ENCODE measurements around the gene GUCY1A2.
A peak's percentile ranks its signal among the peaks of the same experiment; 100 is the strongest.
"Not testable (repeated sequence)": the region's sequence is repeated elsewhere in the genome, so short reads cannot be mapped to it uniquely, and the experiment has no call there.

GUCY1A2 gene

DNA sequence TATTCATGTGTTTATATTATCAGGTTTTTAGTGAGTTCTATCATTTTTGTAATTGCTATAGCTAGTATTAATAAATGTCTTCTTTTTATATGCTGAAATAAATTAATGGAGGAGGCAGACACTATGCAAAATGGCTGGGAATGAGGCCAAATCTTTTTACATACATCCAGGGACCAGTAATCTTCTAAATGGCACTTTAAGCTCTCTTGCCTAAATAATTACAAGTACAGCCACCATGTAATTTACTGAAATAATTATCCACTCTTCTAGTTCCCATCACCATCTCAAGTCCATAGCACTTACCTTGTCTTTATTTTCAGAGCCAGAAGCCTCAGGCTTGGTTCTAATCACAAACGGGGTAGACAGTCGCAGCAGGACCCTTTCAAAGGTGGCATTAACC, 79.1 kb downstream of the GUCY1A2 start:
- FAIRE-seq: no peak

DNA sequence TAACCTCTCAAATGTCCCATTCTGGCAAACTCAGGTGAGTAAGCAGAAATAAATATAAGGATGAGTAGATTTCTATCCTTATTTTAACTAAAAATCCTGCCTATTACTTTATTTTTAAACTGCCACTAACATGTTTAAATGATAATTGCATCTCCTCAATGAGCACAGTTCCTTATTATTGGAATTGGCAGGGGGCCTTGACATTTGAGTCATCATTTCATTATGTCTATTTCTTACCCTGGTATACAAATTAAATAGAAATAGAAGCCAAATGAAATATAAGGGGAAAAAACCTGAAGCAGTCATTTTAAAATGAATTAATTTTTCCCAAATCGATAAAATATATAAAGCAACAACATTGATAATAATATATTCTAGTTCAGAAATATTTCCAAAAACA, 81.2 kb downstream of the GUCY1A2 start:
- no peak for FAIRE-seq

DNA sequence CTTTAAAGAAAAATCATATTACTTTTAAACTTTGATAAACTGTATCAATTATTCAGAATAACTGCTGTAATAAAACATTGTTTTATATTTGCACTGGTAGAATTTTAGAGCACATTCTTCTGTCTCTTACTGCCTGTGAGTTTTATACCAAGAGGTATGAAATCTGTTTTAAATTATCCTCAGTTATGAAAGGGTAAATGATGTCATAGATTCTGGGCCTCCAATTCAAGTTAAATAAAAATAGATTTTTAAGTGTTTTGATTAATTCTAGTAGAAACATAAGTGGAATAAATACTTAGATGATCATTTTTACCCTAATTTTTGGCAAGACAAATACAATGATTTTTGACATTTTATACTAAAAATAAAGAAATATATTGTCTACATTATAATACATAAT, 93.0 kb downstream of the GUCY1A2 start:
- FAIRE-seq: no peak

DNA sequence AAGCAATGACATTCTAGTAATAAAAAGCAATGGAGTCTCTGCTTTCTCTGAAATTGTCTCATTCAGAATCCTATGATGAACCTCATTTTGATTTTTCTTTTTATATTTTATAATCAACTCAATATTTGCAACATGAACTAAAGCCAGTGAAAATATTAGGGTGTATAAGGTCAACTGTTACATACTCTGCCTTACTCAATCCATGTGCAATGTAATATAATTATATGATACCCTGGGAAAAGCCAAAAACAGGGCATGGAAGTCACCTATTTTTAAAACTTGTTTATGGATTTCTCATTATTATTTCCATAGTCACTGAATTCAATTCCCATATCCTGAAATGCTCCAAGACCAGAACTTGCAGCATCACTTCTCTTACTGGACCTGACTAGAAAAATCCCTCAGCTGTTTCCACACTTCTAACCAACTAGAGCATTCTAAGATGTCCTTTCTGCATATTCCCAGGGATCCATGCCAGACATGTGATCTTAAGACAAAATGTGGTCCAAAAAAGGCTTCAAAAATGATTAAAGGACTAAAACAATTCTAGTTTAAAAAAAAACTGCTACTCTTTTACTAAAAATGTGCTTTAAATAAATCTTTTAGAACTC, 97.3 kb downstream of the GUCY1A2 start:
- FAIRE-seq: no peak

DNA sequence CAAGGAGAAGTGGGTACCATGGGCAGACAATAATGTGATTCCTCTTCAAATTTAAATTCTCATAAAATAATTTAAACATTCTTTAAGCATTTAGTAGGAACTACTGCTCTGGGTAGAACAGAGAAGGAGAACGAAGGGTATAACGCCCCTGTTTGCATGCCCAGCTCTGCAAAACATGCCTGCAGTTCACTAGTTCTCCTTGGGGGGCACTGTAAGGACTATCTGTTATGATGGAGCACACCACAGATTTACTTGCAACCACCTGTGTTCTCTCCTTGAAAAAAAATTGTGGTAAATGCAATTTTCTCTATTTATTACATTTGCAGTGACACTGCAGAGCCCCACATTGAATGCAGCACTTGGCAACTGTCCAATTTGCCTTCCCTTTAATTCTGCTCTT, 100.3 kb downstream of the GUCY1A2 start:
- FAIRE-seq: no peak

DNA sequence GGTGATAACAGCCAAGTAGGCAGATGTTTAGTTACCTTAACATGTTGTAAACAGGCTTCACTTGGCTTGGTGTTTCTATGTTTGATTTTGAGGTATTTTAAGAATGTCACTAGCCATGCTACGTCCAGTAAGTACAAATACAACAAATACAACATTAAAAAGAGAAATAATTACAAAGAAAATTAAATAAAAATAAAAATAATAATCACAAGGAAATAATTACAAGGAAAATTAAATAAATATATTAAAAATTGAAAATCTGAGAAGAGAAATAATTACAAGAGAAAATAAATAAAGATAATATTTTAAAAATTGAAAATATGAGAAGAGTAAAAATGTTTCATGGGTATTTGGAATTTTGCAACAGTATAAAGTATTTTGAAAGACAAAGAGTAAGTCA, 103.9 kb downstream of the GUCY1A2 start:
- peak; percentile 77 for FAIRE-seq

DNA sequence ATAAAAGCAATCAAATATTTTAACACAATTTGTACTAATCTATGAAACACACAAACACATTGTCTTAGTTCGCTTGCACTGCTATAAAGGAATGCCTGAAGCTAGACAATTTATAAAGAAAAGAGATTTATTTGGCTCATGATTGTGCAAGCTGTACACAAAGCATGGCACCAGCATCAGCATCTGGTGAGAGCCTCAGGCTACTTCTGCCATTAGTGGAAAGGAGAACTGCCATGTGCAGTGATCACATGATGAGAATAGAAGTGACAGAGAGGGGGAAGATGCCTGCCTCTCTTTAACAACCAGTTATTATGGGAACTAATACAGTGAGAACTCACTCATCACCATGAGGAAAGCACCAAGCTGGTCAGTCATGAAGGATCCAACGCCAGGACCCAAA, 105.1 kb downstream of the GUCY1A2 start:
- no peak for FAIRE-seq

DNA sequence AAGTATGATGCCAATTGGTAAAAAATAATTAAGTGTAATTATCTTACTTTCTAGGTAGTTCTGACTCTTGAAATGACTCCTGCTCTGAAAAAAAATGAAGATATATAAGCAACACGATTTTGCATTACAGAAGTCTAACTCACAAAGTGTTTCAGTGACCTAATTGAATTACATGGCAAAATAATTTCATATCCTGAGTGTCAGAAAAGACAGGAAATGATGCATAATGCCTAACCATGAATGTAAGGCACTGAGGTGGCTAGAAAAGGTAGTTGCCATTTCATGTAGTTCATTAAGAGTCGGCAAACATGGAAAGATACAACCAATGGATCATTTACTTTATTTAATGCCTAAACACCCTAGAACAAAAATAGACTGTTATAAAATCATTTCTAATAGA, 113.5 kb downstream of the GUCY1A2 start:
- no peak for FAIRE-seq

DNA sequence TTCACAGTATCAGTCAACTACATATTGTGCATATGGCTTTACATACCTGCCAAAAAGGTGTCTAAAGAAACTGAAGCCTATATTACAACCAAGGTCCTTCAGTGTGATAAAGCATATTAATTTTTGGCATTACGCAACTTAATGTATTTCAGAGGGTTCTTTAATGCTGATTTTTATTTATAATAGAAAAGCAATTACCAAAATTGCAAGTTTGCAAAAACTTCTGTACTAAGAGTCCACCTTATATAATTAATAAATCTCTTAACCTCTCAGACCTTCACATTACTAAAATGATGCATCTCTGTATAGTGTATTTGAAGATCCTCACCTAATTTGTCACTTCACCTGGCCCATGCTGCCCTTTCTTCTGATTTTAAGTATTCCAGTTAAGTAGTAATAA, 128.6 kb downstream of the GUCY1A2 start:
- FAIRE-seq: no peak

DNA sequence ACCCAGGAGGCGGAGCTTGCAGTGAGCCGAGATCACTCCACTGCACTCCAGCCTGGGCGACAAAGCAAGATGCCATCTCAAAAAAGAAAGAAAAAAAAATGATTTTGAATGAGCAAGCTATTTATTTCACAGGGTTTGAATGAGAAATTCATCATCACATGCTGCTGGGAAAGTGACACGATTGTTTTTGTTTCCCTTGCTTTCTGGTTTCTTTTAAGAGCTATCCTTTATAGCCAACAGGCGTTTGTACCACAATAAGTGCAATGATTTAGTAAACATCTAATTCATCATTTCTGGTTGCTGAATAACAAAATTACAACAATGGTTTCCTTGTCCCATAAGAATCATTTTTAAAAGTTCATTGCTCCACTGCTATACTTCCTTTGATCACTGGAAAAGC, 129.9 kb downstream of the GUCY1A2 start:
- FAIRE-seq: peak; percentile 70

DNA sequence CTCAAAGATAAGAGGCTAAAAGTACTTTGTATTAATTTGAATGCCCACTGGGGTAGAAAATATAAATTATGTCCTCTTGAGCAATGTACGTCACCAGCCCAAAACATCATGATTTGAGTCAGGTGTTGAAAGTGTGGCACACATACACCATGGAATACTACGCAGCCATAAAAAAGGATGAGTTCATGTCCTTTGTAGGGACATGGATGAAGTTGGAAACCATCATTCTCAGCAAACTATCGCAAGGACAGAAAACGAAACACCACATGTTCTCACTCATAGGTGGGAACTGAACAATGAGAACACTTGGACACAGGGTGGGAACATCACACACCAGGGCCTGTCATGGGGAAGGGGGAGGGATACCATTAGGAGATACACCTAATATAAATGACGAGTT, 134.6 kb downstream of the GUCY1A2 start:
- FAIRE-seq: not testable (repeated sequence)

DNA sequence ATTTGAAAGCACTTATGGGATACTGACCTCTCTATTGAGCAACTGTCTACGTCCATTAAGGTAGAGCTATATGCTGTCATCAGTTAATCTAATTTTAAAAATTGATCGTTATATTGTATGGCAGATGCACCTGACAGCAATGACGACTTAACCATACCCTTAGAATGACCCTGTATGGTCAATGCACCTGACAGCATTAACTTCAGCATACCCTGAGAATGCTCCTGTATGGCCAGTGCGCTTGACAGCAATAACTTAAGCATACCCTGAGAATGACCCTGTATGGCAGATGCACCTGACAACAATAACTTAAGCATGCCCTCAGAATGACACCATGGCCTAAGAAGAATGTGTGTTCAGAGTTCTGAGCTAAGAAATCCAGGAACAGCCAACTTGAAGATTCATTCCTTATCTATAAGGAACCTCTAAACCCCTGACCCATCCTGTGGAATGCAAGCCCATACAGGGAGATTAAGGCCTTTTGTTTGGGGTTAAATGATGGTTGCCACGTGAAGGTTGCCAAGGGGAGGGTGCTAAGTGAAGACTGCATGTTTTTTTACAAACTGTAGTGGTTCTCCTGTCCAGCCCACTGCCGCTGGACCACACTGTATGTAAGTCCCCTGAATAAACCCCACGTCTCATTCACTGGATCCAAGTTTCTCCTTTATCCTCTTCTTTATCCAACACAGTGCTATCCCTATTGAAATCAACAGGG, 138.3 kb downstream of the GUCY1A2 start:
- FAIRE-seq: no peak

DNA sequence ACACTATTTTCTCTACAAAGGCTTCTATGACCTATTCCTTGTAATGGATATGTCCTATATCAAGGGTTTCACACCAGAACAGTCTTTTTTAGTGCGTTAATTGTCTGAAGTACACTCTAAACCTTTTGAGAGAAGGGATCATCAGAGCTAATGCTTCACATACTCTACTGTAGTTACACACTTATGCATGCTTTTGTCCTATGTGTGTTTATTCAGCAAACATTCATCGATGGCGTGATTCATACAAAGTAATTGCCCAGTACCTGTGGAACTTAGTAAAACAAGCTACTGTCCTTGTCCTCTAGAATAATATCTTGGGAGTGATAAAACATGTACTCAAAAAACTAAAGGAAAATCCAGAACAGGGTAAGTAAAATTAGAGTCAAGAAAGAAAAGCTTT, 139.2 kb downstream of the GUCY1A2 start:
- FAIRE-seq: no peak

DNA sequence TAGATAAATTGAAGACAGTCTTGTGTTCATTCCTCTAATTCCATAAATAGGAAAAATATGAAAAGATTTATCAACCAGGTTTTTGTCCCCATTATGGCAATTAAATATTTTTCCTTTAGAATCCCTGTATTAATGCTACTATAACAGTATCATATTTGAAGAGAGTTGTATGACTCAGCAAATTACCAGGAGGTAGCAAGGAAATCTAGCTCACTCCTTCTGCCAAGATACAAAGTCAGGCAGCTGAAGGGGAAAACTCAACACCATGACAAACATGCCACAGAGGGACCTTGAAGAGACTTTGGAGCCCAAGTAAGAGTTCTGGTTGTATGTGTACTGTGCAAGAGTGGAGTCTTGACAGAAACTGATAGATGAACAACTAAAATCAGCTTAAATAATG, 143.3 kb downstream of the GUCY1A2 start:
- FAIRE-seq: no peak

DNA sequence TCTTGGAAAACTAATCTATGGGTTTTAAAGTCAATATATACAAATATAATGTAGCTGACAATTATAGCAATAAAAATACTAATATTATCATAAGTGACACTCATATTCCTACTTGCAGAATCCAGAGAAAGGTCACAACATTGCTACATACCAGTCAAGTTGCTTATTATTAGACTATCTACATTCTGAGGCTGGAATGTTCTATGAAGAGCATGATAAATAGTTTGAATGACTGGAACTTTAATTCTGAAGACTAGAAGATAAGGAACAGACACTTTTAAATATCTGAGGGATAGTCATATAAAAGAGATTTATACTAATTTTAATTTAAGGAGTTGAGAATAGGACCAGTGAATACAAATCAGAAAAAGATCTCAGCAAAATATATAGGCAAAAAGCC, 146.0 kb downstream of the GUCY1A2 start:
- no peak for FAIRE-seq

DNA sequence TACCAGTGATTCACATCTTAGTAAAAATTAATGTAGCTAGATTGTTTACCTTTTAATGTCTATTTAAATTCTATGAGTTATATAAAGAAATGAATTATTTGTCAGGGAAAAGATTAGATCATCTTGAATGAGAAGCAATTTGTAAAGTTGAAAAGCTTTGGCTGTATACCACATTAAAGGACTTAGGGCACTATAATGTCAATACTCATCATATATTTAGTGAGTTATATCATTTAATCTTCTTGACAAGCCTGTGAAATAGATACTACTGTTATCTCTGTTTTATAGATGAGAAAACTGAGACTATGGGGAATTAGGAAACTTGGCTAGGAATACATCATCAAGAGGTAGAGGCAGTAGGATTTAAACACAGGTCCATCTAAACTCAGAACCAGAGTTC, 160.1 kb downstream of the GUCY1A2 start:
- no peak for FAIRE-seq

DNA sequence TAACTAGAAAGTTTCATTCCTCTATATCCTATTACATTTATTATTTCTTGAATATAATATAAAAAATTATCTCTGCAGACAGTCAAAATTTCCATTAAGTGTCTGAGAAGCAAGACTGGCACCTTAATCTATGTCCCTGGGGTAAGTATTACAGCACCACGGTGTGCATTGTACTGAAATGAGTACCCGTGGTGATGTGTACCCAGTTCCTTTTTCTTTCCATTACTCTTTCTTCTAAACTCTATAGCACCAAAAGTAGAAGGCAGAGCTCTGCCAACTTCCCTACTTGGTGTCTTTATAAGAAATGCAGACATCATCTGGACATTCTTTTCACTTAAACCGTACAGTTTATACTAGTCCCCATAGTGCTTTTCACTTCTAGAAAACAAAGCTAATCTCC, 161.7 kb downstream of the GUCY1A2 start:
- no peak for FAIRE-seq

DNA sequence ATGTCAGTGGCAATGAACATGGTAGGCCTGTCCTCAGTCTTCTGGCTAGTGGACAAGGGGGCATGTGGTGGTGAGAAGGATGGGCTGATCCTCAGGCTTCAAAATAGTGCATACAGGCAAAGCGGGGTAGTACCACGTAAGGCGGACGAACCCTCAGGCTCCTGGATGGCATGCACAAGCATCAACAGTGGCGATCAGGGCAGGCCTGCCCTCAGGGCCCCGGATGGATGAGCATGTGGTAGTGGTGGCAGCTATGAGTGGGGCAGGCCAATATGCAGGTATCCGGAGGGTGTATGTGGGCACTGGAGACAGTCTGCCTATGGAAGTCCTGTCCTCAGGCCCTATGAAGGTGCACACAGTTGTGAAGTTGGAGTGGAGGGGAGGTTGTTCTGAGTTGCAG, 163.8 kb downstream of the GUCY1A2 start:
- FAIRE-seq: no peak

DNA sequence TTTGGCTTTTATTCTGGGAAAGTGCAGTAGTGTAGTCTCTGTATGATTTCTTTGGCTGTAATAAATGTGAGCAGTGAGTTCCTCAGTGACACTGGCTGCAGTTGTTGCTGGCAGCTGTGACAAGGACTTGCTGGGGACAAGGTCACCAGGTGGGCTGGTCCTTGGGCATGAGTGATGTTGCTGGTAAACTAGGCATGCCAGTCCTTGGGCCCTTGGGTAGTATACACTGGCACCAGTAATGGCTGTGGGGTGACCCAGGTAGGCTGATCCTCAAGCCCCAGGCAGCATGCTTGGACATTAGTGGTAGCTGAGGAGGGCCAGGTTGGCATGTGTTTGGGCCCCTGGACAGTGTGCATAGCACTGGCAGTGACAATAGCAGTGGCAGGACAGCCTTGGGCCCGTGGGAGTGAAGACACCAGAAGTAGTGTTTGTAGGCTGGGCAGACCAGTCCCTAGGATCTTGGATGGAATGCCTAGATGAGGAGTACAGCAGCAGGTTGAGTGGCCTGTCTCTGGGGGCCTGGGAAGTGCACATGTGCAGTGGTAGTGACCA, 164.3 kb downstream of the GUCY1A2 start:
- FAIRE-seq: no peak

DNA sequence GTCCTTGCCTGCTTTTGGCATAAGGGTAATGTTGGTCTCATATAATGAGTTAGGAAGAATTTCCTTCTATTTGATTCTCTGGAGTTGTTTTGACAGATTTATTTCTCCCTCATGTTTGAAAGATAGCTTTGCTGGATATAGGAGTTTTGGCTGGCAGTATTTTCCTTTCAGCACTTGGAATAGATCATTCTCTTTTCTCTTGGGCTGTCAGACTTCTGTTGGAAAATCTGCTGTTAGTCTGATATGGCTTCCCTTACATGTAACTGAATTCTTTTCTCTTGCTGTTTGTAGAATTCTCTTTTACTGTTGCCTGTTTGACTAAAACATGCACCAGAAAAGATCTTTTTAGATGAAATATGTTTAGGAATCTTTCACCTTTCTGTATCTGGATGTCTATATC, 165.5 kb downstream of the GUCY1A2 start:
- FAIRE-seq: no peak

DNA sequence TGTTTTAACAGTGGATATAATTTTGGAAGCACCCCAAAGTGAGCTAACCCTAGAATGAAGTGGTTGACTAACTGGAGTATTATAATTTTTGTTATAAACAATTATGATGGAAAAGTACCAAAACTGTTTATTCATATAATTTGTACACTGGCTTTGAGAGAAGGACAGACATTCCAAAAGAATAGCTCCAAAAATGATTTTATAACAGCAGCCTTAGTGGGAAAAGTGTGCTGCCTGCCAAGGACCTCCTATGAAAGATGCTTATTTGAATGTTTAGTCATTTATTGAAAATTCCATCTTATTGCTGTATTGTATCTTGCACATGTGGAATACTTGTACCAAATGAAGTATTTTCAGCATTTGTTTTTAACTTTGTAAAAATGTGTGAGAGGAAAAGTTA, 169.8 kb downstream of the GUCY1A2 start:
- no peak for FAIRE-seq

DNA sequence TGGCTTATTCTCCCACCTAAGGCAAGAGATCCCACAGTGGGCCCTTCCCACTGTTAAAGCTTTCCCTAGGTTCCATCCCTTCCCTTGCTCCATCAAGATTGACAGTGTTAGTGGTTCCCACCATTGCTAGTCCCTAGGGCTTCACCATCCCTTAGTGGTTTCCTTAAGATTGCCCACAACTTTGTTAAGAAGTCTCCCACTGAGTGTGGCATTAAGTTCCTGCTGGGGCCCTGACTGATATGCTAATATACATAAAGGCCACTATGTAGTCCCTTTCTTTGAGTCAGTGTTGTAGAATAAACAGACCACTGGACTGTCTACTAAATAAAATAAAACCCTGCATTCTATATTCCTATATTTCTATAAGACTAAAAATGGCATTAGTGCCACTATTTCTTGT, 176.1 kb downstream of the GUCY1A2 start:
- FAIRE-seq: no peak

DNA sequence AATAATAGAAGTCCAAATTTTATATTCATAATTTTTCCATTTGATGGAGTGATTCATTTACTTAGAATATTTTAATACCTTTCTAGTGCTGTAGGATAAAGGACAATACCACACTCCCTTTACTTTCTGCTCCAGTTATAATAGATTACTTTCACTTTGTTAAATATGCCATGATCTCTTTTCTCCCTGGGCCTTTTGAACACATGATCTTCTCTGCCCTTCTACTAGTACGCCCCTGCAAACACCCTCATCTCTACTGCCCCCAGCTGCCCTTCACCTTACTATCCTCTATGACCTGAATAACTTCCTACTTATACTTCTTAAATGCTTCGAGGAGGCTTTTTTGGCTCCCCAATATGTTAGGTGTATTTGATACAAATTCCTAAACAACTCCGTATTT, 177.3 kb downstream of the GUCY1A2 start:
- FAIRE-seq: no peak

DNA sequence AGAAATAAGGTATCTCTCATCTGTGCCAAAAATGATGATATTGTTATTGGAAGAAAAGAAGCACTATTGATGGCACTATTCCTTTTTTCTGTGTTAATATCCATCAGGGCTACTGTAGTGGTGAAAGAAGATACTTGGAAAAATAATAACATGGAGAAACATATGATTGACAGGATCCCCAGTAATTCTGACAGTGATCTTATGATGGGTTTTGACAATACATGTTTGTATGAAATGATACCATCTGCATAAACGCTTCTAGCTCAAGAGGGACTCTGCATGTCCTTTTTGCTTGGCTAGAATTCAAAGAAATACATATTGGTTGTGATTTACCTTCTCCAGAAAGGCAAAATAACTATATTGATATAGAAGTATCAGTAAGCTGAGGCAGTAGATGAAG, 178.1 kb downstream of the GUCY1A2 start:
- FAIRE-seq: no peak

DNA sequence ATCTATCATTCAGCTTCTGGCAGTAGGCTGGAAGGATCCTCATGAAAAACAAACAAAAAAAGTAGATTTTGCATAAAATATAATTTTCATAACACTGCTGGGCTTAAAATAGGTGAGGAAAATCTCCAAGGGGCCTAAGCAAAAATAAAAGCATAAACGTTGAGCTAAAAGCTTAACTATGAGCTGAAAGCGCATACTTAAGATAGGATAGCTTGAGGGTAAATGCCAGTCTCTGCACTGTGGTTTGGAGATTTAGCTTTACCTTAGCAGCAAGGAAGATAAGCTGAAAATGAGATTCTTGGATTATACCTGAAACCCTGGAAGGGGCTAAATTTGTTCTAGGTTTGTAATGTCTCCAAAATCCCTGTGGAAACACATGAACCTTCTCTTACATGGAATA, 183.7 kb downstream of the GUCY1A2 start:
- FAIRE-seq: no peak

All from endometrium (tissue), 2 donors.